T-helper 1 cell treated with Interleukin-12 subunit alpha and Interleukin-12 subunit beta and Interleukin-4 antibody, amounts not matched to agents 30 μg/mL and 1 μg/mL, for 36 hours (primary cell): ENCODE measurements around the gene LBH.

Source experiments
- H3K27ac Mint-ChIP-seq: one replicate; pipeline ENCODE4 v1.8.0; 2021; ENCODE audit warnings: mild to moderate bottlenecking, mixed read lengths
- H3K27me3 Mint-ChIP-seq: one replicate; pipeline ENCODE4 v1.8.0; 2021; ENCODE audit warnings: low read depth, mixed read lengths
- H3K36me3 Mint-ChIP-seq: one replicate; pipeline ENCODE4 v1.8.0; 2021; ENCODE audit warnings: low read depth, mixed read lengths
- H3K4me1 Mint-ChIP-seq: one replicate; pipeline ENCODE4 v1.8.0; 2021; ENCODE audit warnings: low read depth, mixed read lengths
- H3K4me3 Mint-ChIP-seq: one replicate; pipeline ENCODE4 v1.8.0; 2021; ENCODE audit warnings: mild to moderate bottlenecking, moderate library complexity, mixed read lengths
- H3K9me3 Mint-ChIP-seq: one replicate; pipeline ENCODE4 v1.8.0; 2021; ENCODE audit warnings: mixed read lengths

The LBH gene

DNA sequence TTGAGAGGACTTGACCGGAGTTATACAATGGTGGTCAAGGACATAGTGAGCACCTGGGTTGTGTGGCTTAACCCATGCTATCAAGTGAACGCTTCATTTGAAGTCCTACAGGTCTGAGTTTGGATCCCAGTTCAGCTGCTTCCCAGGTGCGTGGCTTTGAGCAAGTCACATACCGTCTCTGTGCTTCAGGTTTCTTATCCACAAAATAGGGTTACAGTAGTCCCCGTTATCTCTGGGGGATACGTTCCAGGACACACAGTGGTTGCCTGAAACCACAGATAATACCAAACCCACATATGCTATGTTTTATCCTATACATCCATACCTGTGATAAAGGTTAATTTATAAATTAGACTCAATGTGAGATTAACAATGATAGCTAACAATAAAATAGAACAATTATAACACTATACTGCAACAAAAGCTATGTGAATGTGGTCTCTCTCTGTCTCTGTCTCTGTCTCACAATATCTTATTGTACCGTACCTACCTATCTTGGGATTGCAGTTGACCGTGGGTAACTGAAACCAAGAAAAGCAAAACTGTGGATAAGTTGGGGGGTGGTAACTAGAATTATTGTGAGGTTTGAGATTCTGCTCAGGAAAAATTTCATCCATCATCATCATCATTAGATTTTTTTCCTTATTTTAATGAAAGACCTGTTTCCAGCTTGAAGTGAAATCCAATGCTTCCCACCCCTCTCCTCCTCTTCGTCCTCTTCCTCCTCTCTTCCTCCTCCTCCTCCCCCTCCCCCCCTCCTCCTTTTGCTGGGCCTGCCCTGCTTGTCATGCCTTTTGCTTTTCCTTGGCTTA, 22.7 kb downstream of the LBH start:
- no peak overlapping the region for H3K4me3 Mint-ChIP-seq
- H3K4me1 Mint-ChIP-seq, result peaks cover 64% of the 10 kb centered on the region
- peaks cover 8% of the 10 kb centered on the region for H3K9me3 Mint-ChIP-seq
- H3K36me3 Mint-ChIP-seq, result peaks cover 52% of the 10 kb centered on the region
- peak overlapping the region; percentile 79 for H3K27ac Mint-ChIP-seq
- H3K27me3 Mint-ChIP-seq, result no peaks in the 10 kb centered on the region

DNA sequence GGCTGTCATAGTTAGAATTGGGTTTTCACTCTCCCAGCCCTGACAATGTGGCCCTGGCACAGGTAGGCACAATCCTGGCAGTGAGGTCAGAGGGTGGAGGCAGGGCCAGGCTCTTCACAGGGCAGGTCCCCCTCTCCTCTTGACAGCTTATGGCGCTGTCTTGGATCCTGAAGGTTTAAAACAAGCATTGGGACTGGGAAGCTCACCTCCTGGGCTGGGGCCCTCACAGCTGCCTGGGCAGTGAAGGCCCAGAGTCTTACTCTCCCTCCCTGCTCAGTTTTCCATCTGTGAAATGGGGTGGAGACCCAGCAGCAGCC, 23.3 kb downstream of the LBH start:
- Mint-ChIP-seq H3K9me3 (peaks cover 8% of the 10 kb centered on the region), H3K27me3 (no peaks in the 10 kb centered on the region), H3K27ac (no peak overlapping the region), H3K4me1 (peaks cover 65% of the 10 kb centered on the region), H3K36me3 (peaks cover 51% of the 10 kb centered on the region), H3K4me3 (no peak overlapping the region)

DNA sequence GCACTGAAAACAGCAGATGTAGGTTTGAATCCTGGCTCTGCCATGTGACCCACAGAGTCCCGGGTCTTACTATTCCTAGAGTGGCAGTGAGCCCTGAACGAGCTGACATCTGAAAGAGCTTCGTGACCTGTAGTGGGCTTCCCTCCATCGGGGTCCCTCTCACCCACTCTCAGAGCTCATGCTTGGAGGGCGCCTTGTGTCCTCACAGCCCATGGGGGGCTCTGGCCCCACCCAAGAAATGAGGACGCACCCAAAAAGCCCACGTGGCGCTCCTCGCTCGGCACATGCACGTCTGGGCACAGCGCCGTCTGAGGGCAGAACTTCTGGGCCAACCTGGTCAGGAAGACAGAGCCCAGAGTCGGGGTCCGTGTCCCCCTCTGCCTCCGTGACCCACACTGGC, 23.7 kb downstream of the LBH start:
- H3K4me1 Mint-ChIP-seq, result peaks cover 67% of the 10 kb centered on the region
- no peaks in the 10 kb centered on the region for H3K27me3 Mint-ChIP-seq
- H3K9me3 Mint-ChIP-seq, result peaks cover 8% of the 10 kb centered on the region
- no peak overlapping the region for H3K27ac Mint-ChIP-seq
- no peak overlapping the region for H3K4me3 Mint-ChIP-seq
- H3K36me3 Mint-ChIP-seq, result peaks cover 55% of the 10 kb centered on the region

DNA sequence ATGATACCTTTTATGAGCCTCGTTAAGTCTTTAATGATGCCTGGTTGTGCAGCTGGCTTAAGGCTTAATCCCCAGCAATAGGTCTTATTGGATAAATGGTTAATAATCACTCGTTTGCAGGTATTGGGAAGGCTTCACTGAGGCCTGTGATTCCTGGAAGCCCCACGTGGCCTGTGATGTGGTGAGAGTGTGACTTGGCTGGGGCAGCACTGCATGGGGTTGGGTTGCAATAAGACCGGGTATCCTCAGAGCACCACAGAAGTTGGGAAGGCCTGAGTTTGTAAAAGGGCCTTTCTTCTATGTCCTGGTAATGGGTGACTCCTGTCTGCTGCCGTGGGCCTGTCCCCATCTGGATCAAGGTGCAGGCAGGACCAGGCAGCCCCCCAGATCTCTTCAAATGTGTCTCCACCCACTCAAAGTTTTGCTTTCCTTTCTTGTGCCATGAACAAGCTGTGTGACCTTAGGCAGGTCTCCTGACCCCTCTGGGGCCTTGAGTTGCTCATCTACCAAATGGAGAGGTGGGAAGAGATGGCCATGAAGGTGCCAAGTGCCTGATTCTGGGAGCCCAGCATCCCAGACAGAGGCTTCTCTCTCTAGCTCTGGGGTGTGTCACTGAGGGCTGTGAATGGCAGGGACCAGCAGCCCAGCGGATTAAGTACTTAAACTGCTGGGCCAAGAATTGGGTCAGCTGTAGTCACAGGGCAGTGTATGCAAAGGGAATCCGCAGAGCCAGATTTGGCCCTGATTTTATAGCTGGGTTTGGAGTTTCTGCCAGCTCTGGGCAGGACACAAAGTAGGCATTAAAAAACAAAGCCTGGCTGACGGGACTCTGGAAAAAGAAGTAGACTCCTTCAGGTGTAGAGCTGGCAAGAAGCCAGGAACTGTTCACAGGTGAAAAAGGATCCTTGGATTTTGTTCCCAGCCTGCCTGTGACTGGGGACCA, 24.4 kb downstream of the LBH start:
- peaks cover 8% of the 10 kb centered on the region for H3K9me3 Mint-ChIP-seq
- H3K4me3 Mint-ChIP-seq, result no peak overlapping the region
- H3K36me3 Mint-ChIP-seq, result peaks cover 57% of the 10 kb centered on the region
- peaks cover 71% of the 10 kb centered on the region for H3K4me1 Mint-ChIP-seq
- H3K27me3 Mint-ChIP-seq, result no peaks in the 10 kb centered on the region
- peak overlapping the region; percentile 58 for H3K27ac Mint-ChIP-seq

DNA sequence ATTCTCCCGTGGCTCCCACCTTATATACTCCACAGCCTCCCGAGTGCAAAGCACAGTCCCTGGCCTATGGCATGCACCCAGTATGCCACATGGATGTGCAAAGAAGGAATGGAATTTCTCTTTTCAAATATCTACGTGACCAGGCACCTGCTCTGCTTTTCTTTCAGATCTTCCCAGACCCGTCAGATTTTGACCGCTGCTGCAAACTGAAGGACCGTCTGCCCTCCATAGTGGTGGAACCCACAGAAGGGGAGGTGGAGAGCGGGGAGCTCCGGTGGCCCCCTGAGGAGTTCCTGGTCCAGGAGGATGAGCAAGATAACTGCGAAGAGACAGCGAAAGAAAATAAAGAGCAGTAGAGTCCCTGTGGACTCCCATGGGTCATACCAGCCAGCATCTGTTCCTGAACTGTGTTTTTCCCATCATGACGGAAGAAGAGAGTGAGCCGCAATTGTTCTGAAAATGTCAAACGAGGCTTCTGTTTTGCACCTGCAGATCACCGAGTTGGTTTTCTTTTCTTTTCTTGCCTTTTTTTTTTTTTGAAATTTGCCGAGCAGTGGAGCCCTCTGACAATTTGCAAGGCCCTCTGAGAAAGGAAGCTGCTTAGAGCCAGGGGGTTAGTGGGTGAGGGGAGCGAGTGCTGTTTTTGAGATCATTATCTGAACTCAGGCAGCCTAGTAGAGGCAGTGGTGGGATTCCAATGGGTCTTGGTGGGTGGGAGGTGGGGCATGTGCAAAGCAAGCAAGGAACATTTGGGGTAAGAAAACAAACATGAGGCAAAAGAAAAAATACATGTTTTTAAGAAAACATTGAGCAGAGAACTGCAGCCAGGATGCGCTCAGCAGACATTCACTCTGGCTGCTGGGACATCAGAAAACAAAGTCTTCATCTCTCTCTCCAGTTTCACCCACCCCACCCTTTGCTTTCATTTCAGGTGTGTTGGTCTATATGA, 26.2 kb downstream of the LBH start:
- Mint-ChIP-seq H3K9me3 (peaks cover 10% of the 10 kb centered on the region), H3K4me3 (peak overlapping the region; percentile 48), H3K27me3 (no peaks in the 10 kb centered on the region), H3K36me3 (peaks cover 56% of the 10 kb centered on the region), H3K27ac (peak overlapping the region; percentile 77), H3K4me1 (peaks cover 77% of the 10 kb centered on the region)

DNA sequence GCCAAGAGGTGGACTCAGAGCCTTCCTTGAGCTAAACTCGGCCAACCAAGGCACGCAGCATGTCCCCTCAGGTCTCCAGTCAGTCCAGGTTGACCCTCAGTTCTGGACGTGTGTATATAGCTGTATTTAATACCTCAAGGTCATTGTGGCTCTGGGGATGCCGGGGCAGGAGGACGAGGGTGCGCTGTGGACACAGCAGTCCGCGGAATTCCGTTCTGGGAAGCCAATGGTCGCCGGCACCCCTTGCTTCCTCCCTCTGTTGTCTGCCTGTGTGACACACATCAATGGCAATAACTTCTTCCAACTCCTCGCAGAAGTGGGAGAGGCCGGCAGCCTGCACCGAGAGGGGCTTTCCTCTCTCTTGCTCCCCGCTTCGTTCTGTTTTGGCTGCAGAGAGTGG, 27.7 kb downstream of the LBH start:
- Mint-ChIP-seq H3K9me3 (peaks cover 14% of the 10 kb centered on the region), H3K36me3 (peaks cover 59% of the 10 kb centered on the region), H3K27ac (peak overlapping the region; percentile 36), H3K4me3 (no peak overlapping the region), H3K4me1 (peaks cover 63% of the 10 kb centered on the region), H3K27me3 (no peaks in the 10 kb centered on the region)

DNA sequence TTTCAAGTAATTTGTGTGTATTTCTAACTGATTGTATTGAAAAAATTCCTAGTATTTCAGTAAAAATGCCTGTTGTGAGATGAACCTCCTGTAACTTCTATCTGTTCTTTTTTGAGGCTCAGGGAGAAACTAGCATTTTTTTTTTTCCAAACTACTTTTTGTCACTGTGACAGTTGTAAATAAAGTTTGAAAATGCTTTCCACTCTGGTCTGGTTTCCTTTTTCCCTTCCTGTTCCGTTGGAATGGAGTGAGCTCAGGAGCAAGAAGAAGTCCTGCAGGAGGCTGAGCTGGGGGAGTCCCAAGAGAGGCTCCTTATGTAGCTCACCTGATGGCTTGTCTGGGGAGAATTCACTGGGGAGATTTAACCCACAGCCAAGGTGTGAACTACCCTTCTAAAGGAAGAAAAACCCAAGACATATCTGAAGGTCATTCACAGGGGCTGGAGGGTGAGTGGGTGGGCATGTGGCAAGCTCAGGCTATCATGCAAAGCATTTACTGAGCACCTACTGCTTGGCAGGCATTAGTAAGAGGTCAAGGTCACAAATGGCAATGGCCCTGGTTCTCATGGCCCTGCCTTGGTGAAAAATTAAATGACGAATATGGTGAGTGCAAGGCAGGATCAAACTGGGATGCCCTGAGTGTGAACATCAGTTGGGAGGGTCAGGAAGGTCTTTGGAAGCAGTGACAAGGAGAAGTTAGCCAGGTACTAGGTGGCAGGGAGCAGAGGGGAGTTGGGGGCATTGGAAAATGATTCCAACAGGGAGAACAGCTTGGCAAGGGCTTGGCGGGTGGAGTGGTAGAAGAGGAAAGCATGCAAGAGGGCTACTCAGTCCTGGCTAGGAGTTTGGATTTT, 28.7 kb downstream of the LBH start:
- Mint-ChIP-seq H3K9me3 (peaks cover 14% of the 10 kb centered on the region), H3K36me3 (peaks cover 61% of the 10 kb centered on the region), H3K4me3 (no peak overlapping the region), H3K4me1 (peaks cover 59% of the 10 kb centered on the region), H3K27me3 (no peaks in the 10 kb centered on the region), H3K27ac (peak overlapping the region; percentile 23)

DNA sequence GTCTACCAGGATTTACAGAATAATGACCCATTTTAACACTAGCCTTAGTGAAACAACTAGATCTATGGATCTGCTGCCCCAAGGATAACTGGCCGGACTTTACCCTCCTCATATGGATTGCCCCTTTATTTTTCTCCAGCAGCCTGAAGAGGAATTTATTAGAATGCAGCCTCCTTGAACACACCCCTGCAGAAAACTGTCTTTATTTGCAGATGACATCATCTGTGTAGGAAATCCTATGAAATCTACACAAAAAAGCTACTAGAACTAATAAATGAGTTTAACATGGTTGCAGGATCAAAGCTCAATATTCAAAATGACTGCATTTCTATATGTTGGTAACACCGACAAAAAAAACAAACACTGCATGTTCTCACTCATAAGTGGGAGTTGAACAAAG, 29.6 kb downstream of the LBH start:
- Mint-ChIP-seq H3K9me3 (peaks cover 14% of the 10 kb centered on the region), H3K4me1 (peaks cover 57% of the 10 kb centered on the region), H3K27me3 (no peaks in the 10 kb centered on the region), H3K36me3 (peaks cover 60% of the 10 kb centered on the region), H3K27ac (peak overlapping the region; percentile 71), H3K4me3 (peak overlapping the region; percentile 35)

DNA sequence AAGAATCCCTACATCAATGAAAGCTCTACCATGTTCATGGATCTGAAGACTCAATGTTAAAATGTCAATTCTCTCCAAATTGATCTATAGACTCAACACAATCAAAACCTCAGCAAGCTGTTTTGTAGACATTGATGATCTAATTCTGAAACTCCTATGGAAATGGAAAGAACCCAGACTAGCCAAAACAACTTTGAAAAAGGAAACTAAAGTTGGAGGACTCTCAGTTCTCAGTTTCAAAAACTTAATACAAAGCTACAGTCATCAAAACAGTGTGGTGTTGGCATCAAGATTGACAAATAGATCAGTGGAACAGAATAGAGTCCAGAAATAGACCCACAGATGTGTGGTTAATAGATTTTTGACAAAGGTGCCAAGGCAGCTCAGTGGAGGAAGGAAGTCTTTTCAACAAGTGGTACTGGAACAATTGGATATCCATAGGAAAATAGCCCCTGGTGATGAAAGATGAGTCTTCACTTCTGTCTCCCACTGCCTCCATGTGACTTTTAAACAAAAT, 30.4 kb downstream of the LBH start:
- H3K4me1 Mint-ChIP-seq, result peaks cover 55% of the 10 kb centered on the region
- no peak overlapping the region for H3K4me3 Mint-ChIP-seq
- H3K9me3 Mint-ChIP-seq, result peaks cover 14% of the 10 kb centered on the region
- H3K27ac Mint-ChIP-seq, result peak overlapping the region; percentile 59
- peaks cover 57% of the 10 kb centered on the region for H3K36me3 Mint-ChIP-seq
- no peaks in the 10 kb centered on the region for H3K27me3 Mint-ChIP-seq

DNA sequence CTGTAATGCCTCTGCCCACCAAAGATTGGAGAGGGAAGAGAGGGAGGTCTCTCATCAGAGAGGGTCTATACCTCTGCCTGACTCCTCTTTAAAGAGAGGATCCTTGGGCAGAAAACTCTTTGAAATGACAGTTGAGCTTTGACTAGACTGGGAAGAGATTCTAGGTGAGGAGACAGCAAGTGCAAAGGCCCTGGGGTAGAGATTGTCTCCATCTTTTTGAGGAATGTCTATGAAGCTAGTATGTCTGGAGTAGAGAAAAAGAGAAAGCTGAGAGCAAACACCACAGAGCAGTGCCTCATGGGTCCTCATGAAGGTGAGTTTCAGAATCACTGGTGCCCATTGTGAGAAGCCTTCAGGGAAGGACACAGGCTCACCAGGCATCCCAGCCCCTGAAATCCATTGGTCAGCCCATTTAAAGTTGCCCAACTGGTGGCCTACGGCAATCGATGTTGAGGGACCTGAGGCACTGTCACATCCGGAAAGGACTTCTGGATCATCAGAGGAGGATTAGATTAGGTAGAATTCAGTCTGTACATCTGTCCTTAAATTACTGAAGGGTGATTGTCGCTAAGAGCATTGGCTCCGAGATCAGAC, 31.5 kb downstream of the LBH start:
- Mint-ChIP-seq H3K4me3 (no peak overlapping the region), H3K9me3 (peaks cover 14% of the 10 kb centered on the region)

DNA sequence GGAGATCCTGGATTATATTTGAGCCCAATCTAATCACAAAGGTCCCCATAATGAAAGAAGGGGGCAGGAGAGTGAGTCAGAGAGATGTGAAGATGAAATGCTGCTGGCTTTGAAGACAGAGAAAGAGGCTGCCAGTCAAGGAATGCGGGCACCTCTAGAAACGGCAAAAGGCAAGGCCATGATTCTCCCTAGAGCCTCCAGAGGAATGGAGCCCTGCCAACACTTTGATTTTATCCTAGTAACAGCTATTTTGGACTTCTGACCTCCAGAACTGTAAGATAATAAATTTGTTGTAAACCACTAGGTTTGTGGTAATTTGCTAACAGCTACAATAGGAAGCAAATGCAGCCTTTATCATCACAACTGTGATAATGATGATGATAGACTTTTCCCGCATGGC, 32.9 kb downstream of the LBH start:
- Mint-ChIP-seq H3K4me3 (no peak overlapping the region), H3K27me3 (no peaks in the 10 kb centered on the region), H3K4me1 (peaks cover 54% of the 10 kb centered on the region), H3K27ac (no peak overlapping the region), H3K9me3 (peaks cover 14% of the 10 kb centered on the region), H3K36me3 (peaks cover 38% of the 10 kb centered on the region)

More for the DNA sequence above, 31.5 kb downstream of the LBH start:
- Mint-ChIP-seq H3K4me1 (peaks cover 56% of the 10 kb centered on the region), H3K27me3 (no peaks in the 10 kb centered on the region), H3K36me3 (peaks cover 49% of the 10 kb centered on the region), H3K27ac (peak overlapping the region; percentile 21)

DNA sequence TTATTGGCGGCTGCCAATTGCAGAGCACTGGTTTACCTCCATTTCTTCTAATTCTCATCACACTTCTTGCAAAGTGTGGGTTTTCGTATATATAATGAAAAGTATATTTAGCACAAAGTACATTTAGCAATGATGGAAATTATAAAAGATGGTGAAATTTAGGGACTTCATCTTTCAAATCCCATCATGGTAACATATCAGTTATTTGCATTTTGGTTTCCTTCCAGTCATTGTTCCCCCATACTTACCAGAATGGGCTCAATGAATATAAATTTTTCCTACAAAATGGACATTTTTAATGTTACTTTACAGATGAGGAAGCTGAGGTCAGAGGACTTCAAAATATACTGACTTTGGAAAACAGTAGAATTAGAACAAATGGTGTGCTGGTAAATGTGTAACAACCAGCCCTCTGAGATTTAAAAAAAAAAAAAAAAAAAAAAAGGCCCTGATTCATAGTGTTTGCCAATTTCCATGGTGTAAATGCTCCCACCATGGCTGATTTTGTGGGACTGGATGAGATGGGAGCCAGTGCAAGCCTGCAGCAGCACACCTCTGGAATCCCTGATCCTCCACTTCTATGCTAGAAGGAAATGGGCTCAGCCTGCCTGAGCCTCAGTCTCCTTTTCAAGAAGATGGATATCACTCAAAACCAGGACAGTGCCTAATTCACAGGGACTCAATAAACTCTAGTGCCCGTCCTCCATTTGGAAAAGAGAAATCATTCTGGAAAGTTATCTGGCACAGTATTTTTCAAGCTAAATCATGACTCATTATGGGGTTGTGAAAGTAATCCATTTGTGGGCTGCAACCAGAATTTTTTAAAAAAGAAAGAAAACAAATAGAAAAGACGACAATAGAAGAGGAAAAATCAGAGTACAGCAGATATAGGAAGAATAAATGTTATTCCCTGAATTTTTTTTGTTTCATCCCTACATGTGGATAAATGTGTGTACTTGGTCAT, 34.0 kb downstream of the LBH start:
- H3K4me1 Mint-ChIP-seq, result peaks cover 47% of the 10 kb centered on the region
- peaks cover 14% of the 10 kb centered on the region for H3K9me3 Mint-ChIP-seq
- H3K27me3 Mint-ChIP-seq, result no peaks in the 10 kb centered on the region
- peak overlapping the region; percentile 77 for H3K4me3 Mint-ChIP-seq
- H3K27ac Mint-ChIP-seq, result peak overlapping the region; percentile 95
- H3K36me3 Mint-ChIP-seq, result peaks cover 28% of the 10 kb centered on the region
